Tongue (tissue), 2 donors: ENCODE measurements around the gene FRMD4A. TPM values are rescaled to one million over a fixed set of nuclear protein-coding genes. Genes with fewer than 3 reads are reported as not detected.
"Not testable (repeated sequence)": the region's sequence is repeated elsewhere in the genome, so short reads cannot be mapped to it uniquely, and the experiment has no call there.

Source experiments
- DNase-seq: peaks from one replicate; pipeline ENCODE4 v3.0.0-alpha.2; 2015
- total RNA-seq: library from RNA; depleted of rRNA; stranded (reverse); fragments of >200 nt; gene quantifications from one replicate; pipeline ENCODE4 v1.2.3, GENCODE V29; 2014

Gene FRMD4A
- total RNA-seq, 1 donor from 2014 or later: 29.5 TPM

- DNase-seq: no peak
Observed at GRCh38 chr10:14099885-14100284, 230.8 kb downstream of the FRMD4A start.

GRCh38 chr10:14093730-14094484 lies 236.8 kb downstream of the FRMD4A start:
- peak; percentile 69 for DNase-seq

DNA sequence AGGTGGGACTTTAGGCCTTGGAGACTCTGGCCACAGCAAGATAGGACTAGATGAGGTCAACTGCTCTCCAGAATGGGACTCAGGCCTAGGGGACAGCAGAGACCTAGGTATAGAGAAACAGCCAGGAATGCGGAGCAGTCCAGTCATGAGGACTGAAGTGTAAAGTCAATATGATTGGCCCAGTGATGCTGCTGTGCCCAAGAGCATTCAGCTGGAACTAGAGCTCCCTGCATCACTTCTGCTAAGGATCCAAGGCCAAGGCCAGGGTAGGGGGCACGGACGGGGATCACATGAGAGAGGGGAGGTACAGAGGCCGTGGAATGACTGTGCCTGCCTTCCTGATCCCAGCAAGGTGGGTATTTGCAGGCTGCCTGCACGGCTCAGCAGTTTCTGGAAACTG lies 237.9 kb downstream of the FRMD4A start:
- no peak for DNase-seq

- DNase-seq: peak; percentile 22
Observed at GRCh38 chr10:14089556-14090292, 241.0 kb downstream of the FRMD4A start.

- no peak for DNase-seq
Observed at GRCh38 chr10:14087566-14087965, 243.2 kb downstream of the FRMD4A start.

- DNase-seq: no peak
Observed at GRCh38 chr10:14086596-14086995, 244.1 kb downstream of the FRMD4A start.

DNA sequence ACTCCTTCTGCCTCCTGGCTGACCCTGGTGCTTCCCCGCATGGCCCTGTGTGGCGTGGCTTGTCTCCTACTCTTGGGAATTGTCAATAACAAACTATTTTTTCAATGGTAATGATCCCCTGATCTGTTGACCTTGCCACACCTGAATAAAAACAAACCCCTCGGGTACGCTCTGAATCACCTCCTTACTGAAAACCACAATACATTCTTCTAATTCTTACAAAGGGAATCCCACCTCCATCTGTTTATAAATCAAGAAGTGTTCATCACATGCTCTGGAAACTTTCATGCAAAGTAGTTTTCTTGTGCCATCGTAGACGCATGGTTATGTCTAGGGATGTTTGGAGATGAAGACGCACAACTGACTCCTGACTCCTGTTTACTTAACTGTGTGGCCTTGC lies 245.8 kb downstream of the FRMD4A start:
- DNase-seq: no peak

GRCh38 chr10:14080795-14081194 lies 249.9 kb downstream of the FRMD4A start:
- DNase-seq: no peak

DNA sequence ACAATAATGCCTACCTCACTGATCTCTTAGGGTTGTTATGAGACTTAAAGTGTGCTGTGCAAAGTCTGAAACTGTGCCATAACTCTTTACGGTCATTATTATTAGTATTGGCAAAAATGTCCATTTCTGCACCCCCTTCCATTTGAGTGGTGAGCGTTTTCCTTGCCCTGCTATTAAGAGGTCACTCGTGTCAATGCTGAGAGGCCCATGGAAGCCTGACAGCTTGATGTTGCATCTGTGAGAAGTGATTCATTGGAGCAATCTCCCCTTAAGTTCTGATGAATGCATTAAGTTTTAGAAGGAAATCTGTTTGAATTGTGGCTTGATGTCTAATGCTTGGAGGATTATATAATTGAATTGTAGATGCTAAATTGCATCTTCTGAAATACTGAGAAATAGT lies 253.3 kb downstream of the FRMD4A start:
- no peak for DNase-seq

DNA sequence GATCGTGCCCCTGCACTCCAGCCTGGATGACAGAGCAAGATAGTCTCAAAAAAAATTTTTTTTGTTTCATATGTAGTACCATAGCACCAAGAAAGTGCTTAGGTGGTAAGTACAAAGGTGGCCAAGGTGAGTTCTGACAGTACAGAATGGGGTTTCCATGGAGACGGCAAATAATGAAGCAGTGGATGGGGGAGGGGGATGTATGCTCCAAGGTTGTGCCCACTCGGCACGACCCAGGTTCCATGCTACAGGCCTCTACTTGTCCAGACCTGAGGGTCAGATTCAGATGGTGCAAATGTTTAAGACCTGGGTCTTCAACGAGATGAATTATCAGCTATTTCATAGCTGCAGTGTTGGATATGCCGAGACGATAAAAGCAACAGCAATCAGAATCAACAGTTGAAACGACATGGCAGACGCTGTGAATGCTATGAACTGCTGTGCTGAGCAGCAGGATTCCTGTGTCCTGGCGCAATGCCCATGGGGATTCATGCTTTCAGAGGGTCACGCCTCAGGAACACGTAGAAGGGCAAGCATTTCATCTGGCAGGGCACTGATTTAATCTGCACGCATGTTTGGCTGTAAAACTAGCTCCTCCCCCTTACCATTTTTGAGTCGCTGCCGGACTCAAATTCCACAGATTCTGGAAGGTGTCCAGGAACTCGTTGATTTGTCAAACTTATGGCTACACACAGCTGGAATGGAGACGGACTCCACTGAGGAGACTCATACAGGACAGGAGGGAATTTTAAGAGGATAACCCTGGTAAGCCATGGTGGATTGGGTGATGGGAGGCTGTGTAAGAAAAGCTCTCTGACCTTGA lies 256.5 kb downstream of the FRMD4A start:
- peak; percentile 97 for DNase-seq

GRCh38 chr10:14072541-14072940 lies 258.2 kb downstream of the FRMD4A start:
- DNase-seq: no peak

- no peak for DNase-seq
Observed at GRCh38 chr10:14071956-14072355, 258.8 kb downstream of the FRMD4A start.

GRCh38 chr10:14068601-14069250 lies 262.0 kb downstream of the FRMD4A start:
- no peak for DNase-seq

GRCh38 chr10:14067638-14068037 lies 263.1 kb downstream of the FRMD4A start:
- not testable (repeated sequence) for DNase-seq

- DNase-seq: no peak
Observed at GRCh38 chr10:14066106-14066505, 264.6 kb downstream of the FRMD4A start.

GRCh38 chr10:14063531-14064285 lies 267.0 kb downstream of the FRMD4A start:
- DNase-seq: peak; percentile 25

DNA sequence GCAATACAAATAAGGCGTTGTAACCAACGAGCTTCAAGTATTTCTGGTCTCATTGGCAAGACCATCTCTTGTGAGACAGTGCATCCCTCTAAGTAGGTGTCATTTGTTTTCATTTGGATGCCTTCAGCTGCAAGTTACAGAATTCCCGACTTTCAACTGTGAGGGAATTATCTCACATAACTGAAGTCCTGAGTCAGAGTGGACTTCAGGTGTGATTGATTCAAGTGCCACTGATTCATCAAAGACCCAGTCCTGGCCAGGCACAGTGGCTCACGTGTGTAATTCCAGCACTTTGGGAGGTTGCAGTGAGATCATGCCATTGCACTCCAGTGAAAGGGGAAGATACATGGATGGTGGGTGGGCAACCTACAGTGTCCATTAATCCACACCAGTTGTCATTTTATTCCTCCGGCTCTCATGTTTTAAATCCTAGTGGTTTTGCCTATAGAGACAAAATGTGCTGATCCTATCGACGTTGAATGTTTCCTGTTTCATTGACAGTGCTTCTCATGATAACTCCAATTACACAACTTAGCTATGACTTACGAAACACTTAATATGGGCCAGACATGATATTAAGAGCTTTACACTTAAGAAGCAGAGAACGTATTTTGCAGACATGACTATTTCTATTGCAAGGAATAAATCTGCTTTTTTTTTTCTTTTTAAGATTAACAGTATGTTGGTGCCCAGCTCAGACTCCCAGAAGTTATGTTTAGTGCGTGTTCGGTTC lies 268.0 kb downstream of the FRMD4A start:
- DNase-seq: no peak

DNA sequence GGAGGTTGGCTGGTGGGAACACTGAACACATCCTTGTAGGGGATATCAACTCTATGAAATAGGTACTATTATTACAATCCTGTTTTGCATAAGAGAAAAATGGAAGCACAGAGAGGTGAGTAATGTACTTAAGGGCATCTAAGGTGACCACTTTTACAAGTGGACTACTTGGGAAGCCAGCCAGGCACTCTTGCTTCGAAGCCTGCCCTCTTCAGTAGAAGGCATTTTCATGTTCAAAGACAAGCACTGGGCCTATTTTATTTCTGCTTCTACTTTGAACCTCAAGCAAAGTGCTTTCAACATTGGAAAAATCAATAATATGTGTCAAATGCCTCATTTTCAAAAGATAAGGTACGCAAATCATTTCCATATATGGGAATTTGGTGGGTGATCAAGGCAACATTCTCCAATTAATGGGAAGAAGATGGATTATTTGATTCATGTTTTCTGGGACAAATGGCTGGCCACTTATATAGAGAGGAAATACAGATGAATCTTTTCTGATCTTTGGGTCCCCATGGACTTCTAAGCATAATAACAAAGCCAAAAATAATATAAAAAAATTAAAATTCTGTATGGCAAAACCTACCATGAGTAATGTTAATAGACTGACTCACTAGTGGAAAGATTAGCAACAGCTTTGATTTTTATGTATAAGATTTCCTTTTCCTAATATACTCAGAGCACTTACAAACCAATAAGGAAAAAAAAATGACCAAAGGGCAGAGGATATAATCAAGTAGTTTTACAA lies 270.2 kb downstream of the FRMD4A start:
- no peak for DNase-seq

GRCh38 chr10:14056610-14057332 lies 274.0 kb downstream of the FRMD4A start:
- DNase-seq: peak; percentile 68
